CD14-positive monocyte (primary cell): ENCODE data around the gene FRY. TPM values are rescaled to one million over a fixed set of nuclear protein-coding genes. Genes with fewer than 3 reads are reported as not detected.

Experiments
- DNase-seq, 3 donors: peaks; one replicate each; pipeline ENCODE4 v3.0.0-alpha.2; 2011 to 2022
- H2AFZ ChIP-seq: 2 replicates; pipeline ENCODE4 v1.6.0; 2012; ENCODE audit warnings: mild to moderate bottlenecking, low read depth, low read length, inconsistent platforms; ENCODE audit not compliant: insufficient read depth, poor library complexity, severe bottlenecking
- H3K27ac ChIP-seq, 2 donors: 1 replicate in 1 of 2; 2 replicates in 1 of 2; pipeline ENCODE4 v1.5.1; 2012 to 2013; ENCODE audit warnings: low read length in 2 of 2, control low read depth in 1 of 2, inconsistent platforms in 1 of 2, low read depth in 1 of 2, mild to moderate bottlenecking in 1 of 2
- H3K27me3 ChIP-seq, 2 donors: one replicate each; pipeline versions ENCODE4 v1.6.0 to v1.6.1; 2011 to 2013; ENCODE audit warnings: low read length in 2 of 2; ENCODE audit not compliant: control insufficient read depth in 2 of 2, insufficient read depth in 2 of 2
- H3K36me3 ChIP-seq, 2 donors: replicated peaks in 1 of 2; 1 replicate in 1 of 2; 2 replicates in 1 of 2; pipeline versions ENCODE4 v1.5.1 to v1.6.1; 2012 to 2013; ENCODE audit warnings: low read length in 2 of 2, control low read depth in 1 of 2, inconsistent platforms in 1 of 2, mild to moderate bottlenecking in 1 of 2; ENCODE audit not compliant: insufficient read depth in 2 of 2, control insufficient read depth in 1 of 2
- H3K4me1 ChIP-seq, 2 donors: 1 replicate in 1 of 2; 2 replicates in 1 of 2; pipeline versions ENCODE4 v1.5.1 to v1.6.1; 2012 to 2013; ENCODE audit warnings: low read length in 2 of 2, control low read depth in 1 of 2, inconsistent platforms in 1 of 2, mild to moderate bottlenecking in 1 of 2, moderate library complexity in 1 of 2; ENCODE audit not compliant: insufficient read depth in 2 of 2, control insufficient read depth in 1 of 2
- H3K4me2 ChIP-seq: replicated peaks from 2 replicates; pipeline ENCODE3; 2012; ENCODE audit warnings: low read length, moderate library complexity, mild to moderate bottlenecking; ENCODE audit not compliant: poor library complexity, severe bottlenecking; ENCODE audit errors: extremely low read depth
- H3K4me3 ChIP-seq, 3 experiments: fragments of 200-600 bp in 1 of 3; sonication (generic) in 1 of 3; replicated peaks in 1 of 3; 1 replicate in 2 of 3; 2 replicates in 1 of 3; pipeline ENCODE4 v1.5.1; 2011 to 2013; ENCODE audit warnings: low read length in 3 of 3, mild to moderate bottlenecking in 3 of 3, control low read depth in 2 of 3, low read depth in 2 of 3, inconsistent platforms in 1 of 3, moderate library complexity in 1 of 3
- H3K79me2 ChIP-seq: 2 replicates; pipeline ENCODE4 v1.6.0; 2012; ENCODE audit warnings: mild to moderate bottlenecking, control low read depth, inconsistent platforms, low read length, moderate library complexity; ENCODE audit not compliant: insufficient read depth
- H3K9ac ChIP-seq: 2 replicates; pipeline ENCODE4 v1.6.0; 2017; ENCODE audit warnings: low read length, mild to moderate bottlenecking; ENCODE audit not compliant: insufficient read depth, poor library complexity, severe bottlenecking
- H3K9me3 ChIP-seq, 2 donors: replicated peaks in 1 of 2; 1 replicate in 1 of 2; 2 replicates in 1 of 2; pipeline versions ENCODE4 v1.5.1 to v1.6.1; 2012 to 2013; ENCODE audit warnings: low read length in 2 of 2, control low read depth in 1 of 2; ENCODE audit not compliant: control insufficient read depth in 1 of 2, insufficient read depth in 1 of 2
- H4K20me1 ChIP-seq: 2 replicates; pipeline ENCODE4 v1.6.0; 2012; ENCODE audit warnings: mild to moderate bottlenecking, low read length, control low read depth, moderate library complexity; ENCODE audit not compliant: insufficient read depth
- H3K27ac Mint-ChIP-seq, 7 donors: one replicate each; pipeline ENCODE4 v1.8.0; 2020; ENCODE audit warnings: mild to moderate bottlenecking in 7 of 7, mixed read lengths in 7 of 7, moderate library complexity in 6 of 7, inconsistent platforms in 2 of 7
- H3K27me3 Mint-ChIP-seq, 3 donors: one replicate each; pipeline ENCODE4 v1.8.0; 2021 to 2022; ENCODE audit warnings: low read depth in 3 of 3, mild to moderate bottlenecking in 3 of 3, mixed read lengths in 3 of 3, moderate library complexity in 3 of 3, inconsistent platforms in 1 of 3
- H3K36me3 Mint-ChIP-seq, 2 donors: one replicate each; pipeline ENCODE4 v1.8.0; 2020; ENCODE audit warnings: mixed read lengths in 2 of 2, inconsistent platforms in 1 of 2, mild to moderate bottlenecking in 1 of 2
- H3K4me1 Mint-ChIP-seq: one replicate; pipeline ENCODE4 v1.8.0; 2020; ENCODE audit warnings: mild to moderate bottlenecking, mixed read lengths
- H3K4me3 Mint-ChIP-seq, 2 donors: one replicate each; pipeline ENCODE4 v1.8.0; 2020; ENCODE audit warnings: mild to moderate bottlenecking in 2 of 2, mixed read lengths in 2 of 2, moderate library complexity in 1 of 2
- H3K9me3 Mint-ChIP-seq, 7 donors: one replicate each; pipeline ENCODE4 v1.8.0; 2020 to 2022; ENCODE audit warnings: mixed read lengths in 7 of 7, mild to moderate bottlenecking in 6 of 7, moderate library complexity in 6 of 7, inconsistent platforms in 2 of 7
- WGBS: methylation state at CpG from one replicate; pipeline ENCODE4 v1.1.5; 2013; ENCODE audit warnings: missing lambda C conversion rate; ENCODE audit not compliant: insufficient coverage; 5-methylcytosine and 5-hydroxymethylcytosine counted together
- intact Hi-C, 2 donors: fragments of 100-400 bp; cut with micrococcal nuclease; formaldehyde crosslinking; loops; one replicate each; pipeline versions ENCODE4 v1.15.0 to v1.15.1; 2023
- polyA plus RNA-seq, 3 donors: library from polyadenylated mRNA; depleted of rRNA in 1 of 3; unstranded in 2 of 3; stranded (reverse) in 1 of 3; fragments of 300-500 nt in 2 of 3; fragments of >200 nt in 1 of 3; fragmentation: Illumina TruSeq in 2 of 3; gene quantifications; 1 replicate in 2 of 3; 2 replicates in 1 of 3; pipeline ENCODE4 v1.2.3, GENCODE V29; 2012 to 2021
- TF ChIP-seq, protein P1 (sequence below): fragments of 200-600 bp; IDR thresholded peaks from one replicate; pipeline ENCODE4 v1.8.0; 2022; ENCODE audit warnings: antibody characterized with exemption, mild to moderate bottlenecking

FRY gene
- polyA plus RNA-seq, 3 donors = 3.9 to 31.8 (median 5.0) TPM

- peaks cover 32 to 39% of the 10 kb centered on the region in 2 donors for H3K4me1 ChIP-seq
- WGBS = 0% methylated on average over 7 of the region's 13 CpGs
- peak overlapping the region; percentile 93 to 96 for H3K4me3 Mint-ChIP-seq
- peaks cover 28% of the 10 kb centered on the region for H3K4me1 Mint-ChIP-seq
- peaks cover 0 to 3% (median 0%) of the 10 kb centered on the region in 7 donors for H3K9me3 Mint-ChIP-seq
- peaks cover 0 to 3% (median 0%) of the 10 kb centered on the region in 3 donors for H3K27me3 Mint-ChIP-seq
- no peaks in the 10 kb centered on the region for H3K27me3 ChIP-seq
- peaks cover 0 to 13% of the 10 kb centered on the region in 2 donors for H3K36me3 ChIP-seq
- peak overlapping the region; percentile 78 to 93 (median 90) for H3K4me3 ChIP-seq
- no peaks in the 10 kb centered on the region for H3K9me3 ChIP-seq
- peak overlapping the region; percentile 92 for H3K9ac ChIP-seq
- peaks cover 3 to 8% of the 10 kb centered on the region in 2 donors for H3K36me3 Mint-ChIP-seq
- H3K4me2 ChIP-seq = peak overlapping the region; percentile 96
- no peaks in the 10 kb centered on the region for H4K20me1 ChIP-seq
- H2AFZ ChIP-seq = peak overlapping the region; percentile 83
- TF ChIP-seq, protein P1, sequence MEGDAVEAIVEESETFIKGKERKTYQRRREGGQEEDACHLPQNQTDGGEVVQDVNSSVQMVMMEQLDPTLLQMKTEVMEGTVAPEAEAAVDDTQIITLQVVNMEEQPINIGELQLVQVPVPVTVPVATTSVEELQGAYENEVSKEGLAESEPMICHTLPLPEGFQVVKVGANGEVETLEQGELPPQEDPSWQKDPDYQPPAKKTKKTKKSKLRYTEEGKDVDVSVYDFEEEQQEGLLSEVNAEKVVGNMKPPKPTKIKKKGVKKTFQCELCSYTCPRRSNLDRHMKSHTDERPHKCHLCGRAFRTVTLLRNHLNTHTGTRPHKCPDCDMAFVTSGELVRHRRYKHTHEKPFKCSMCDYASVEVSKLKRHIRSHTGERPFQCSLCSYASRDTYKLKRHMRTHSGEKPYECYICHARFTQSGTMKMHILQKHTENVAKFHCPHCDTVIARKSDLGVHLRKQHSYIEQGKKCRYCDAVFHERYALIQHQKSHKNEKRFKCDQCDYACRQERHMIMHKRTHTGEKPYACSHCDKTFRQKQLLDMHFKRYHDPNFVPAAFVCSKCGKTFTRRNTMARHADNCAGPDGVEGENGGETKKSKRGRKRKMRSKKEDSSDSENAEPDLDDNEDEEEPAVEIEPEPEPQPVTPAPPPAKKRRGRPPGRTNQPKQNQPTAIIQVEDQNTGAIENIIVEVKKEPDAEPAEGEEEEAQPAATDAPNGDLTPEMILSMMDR = no peak
- H3K27ac Mint-ChIP-seq = peak overlapping the region; percentile 99 to 100 (median 100)
- peaks cover 46% of the 10 kb centered on the region for H3K79me2 ChIP-seq
- intact Hi-C loops = loop anchor here in 1 of 2 donors (10.0 kb wide), 2 partner anchors 109 to 1229 kb away; partner anchors contain the start of gene N4BP2L1
- no peak for DNase-seq
- peak overlapping the region; percentile 95 to 99 for H3K27ac ChIP-seq
Measured at GRCh38 chr13:32316028-32316339, 284.4 kb downstream of the FRY start.

GRCh38 chr13:32316501-32316900, 284.9 kb downstream of the FRY start:
- peak overlapping the region; percentile 92 for H3K9ac ChIP-seq
- peaks cover 28% of the 10 kb centered on the region for H3K4me1 Mint-ChIP-seq
- H3K9me3 ChIP-seq = no peaks in the 10 kb centered on the region
- H3K9me3 Mint-ChIP-seq = peaks cover 0 to 3% (median 0%) of the 10 kb centered on the region in 7 donors
- H2AFZ ChIP-seq = peak overlapping the region; percentile 83
- peaks cover 32 to 39% of the 10 kb centered on the region in 2 donors for H3K4me1 ChIP-seq
- TF ChIP-seq, protein P1 = no peak
- H3K4me3 Mint-ChIP-seq = peak overlapping the region; percentile 93 to 96
- WGBS = no CpG with 5 or more reads among the region's 6 CpGs
- H3K27me3 Mint-ChIP-seq = peaks cover 0 to 3% (median 0%) of the 10 kb centered on the region in 3 donors
- peak overlapping the region; percentile 96 for H3K4me2 ChIP-seq
- H3K27me3 ChIP-seq = no peaks in the 10 kb centered on the region
- H3K4me3 ChIP-seq = peak overlapping the region; percentile 78 to 93 (median 90)
- H4K20me1 ChIP-seq = no peaks in the 10 kb centered on the region
- H3K27ac Mint-ChIP-seq = peak overlapping the region; percentile 60 to 100 (median 100)
- H3K36me3 Mint-ChIP-seq = peaks cover 3 to 8% of the 10 kb centered on the region in 2 donors
- peak overlapping the region; percentile 46 to 99 for H3K27ac ChIP-seq
- peak; percentile 15 to 26 (median 24) for DNase-seq
- peaks cover 0 to 16% of the 10 kb centered on the region in 2 donors for H3K36me3 ChIP-seq
- intact Hi-C loops = loop anchor here in 1 of 2 donors (10.0 kb wide), 2 partner anchors 108 to 1228 kb away; partner anchors contain the start of gene N4BP2L1
- H3K79me2 ChIP-seq = peaks cover 52% of the 10 kb centered on the region
